ENCODE data around the gene GAS7. TPM values are rescaled to one million over a fixed set of nuclear protein-coding genes. Genes with fewer than 3 reads are reported as not detected.

Gene GAS7
- polyA plus RNA-seq, 3 donors from 2014 or later, result 8.1 to 31.2 (median 13.7) TPM

GRCh38 chr17:10119203-10120108, 79.0 kb downstream of the GAS7 start:
- H3K4me1 Mint-ChIP-seq, result peaks cover 88 to 91% of the 10 kb centered on the region in 2 donors
- peak overlapping the region; percentile 98 to 100 (median 99) for H3K27ac Mint-ChIP-seq
- H3K4me3 Mint-ChIP-seq, result peak overlapping the region; percentile 72 to 95 (median 86)
- DNase-seq, result peak; percentile 68 to 74 (median 73)
- H3K27me3 Mint-ChIP-seq (ENCODE audit: low read depth in 3 of 3), result peaks cover 12 to 29% (median 18%) of the 10 kb centered on the region in 3 donors
- H3K36me3 Mint-ChIP-seq, result no peaks in the 10 kb centered on the region
- H3K9me3 Mint-ChIP-seq, result peaks cover 0 to 2% (median 0%) of the 10 kb centered on the region in 6 donors

GRCh38 chr17:10118788-10119130, 79.6 kb downstream of the GAS7 start:
- Mint-ChIP-seq H3K4me3 (peak overlapping the region; percentile 72 to 95 (median 86)), H3K9me3 (peaks cover 0 to 3% (median 0%) of the 10 kb centered on the region in 6 donors), H3K4me1 (peaks cover 95 to 98% of the 10 kb centered on the region in 2 donors), H3K36me3 (no peaks in the 10 kb centered on the region), H3K27ac (peak overlapping the region; percentile 98 to 100 (median 99)), H3K27me3 (ENCODE audit: low read depth in 3 of 3) (peaks cover 18 to 32% (median 21%) of the 10 kb centered on the region in 3 donors)
- no peak for DNase-seq

- no peaks in the 10 kb centered on the region for H3K36me3 Mint-ChIP-seq
- H3K4me3 Mint-ChIP-seq, result peak overlapping the region; percentile 77 to 95 (median 87)
- peaks cover 98 to 100% of the 10 kb centered on the region in 2 donors for H3K4me1 Mint-ChIP-seq
- peaks cover 18 to 33% (median 21%) of the 10 kb centered on the region in 3 donors for H3K27me3 Mint-ChIP-seq (ENCODE audit: low read depth in 3 of 3)
- DNase-seq, result peak; percentile 79 to 81 (median 80)
- H3K9me3 Mint-ChIP-seq, result peaks cover 0 to 3% (median 0%) of the 10 kb centered on the region in 6 donors
- H3K27ac Mint-ChIP-seq, result peak overlapping the region; percentile 98 to 100 (median 99)
These were observed 80.8 kb downstream of the GAS7 start for GRCh38 chr17:10117581-10118001.

- H3K36me3 Mint-ChIP-seq, result peaks cover 0 to 3% (median 0%) of the 10 kb centered on the region in 3 donors
- H3K27ac Mint-ChIP-seq, result peak overlapping the region; percentile 98 to 100 (median 99)
- peaks cover 18 to 35% (median 21%) of the 10 kb centered on the region in 3 donors for H3K27me3 Mint-ChIP-seq (ENCODE audit: low read depth in 3 of 3)
- H3K4me3 Mint-ChIP-seq, result peak overlapping the region; percentile 77 to 95 (median 87)
- DNase-seq, result peak in 2 of 3 donors; percentile 15 to 34
- peaks cover 0 to 3% (median 0%) of the 10 kb centered on the region in 6 donors for H3K9me3 Mint-ChIP-seq
- H3K4me1 Mint-ChIP-seq, result peaks cover 98 to 100% of the 10 kb centered on the region in 2 donors
These were observed 81.5 kb downstream of the GAS7 start for GRCh38 chr17:10116753-10117420.

GRCh38 chr17:10116267-10116666, 82.1 kb downstream of the GAS7 start:
- H3K27ac Mint-ChIP-seq, result peak overlapping the region; percentile 98 to 100 (median 99)
- no peak for DNase-seq
- peak overlapping the region; percentile 77 to 95 (median 87) for H3K4me3 Mint-ChIP-seq
- H3K4me1 Mint-ChIP-seq, result peaks cover 97 to 98% of the 10 kb centered on the region in 2 donors
- H3K9me3 Mint-ChIP-seq, result peaks cover 0 to 3% (median 0%) of the 10 kb centered on the region in 6 donors
- peaks cover 18 to 33% (median 21%) of the 10 kb centered on the region in 3 donors for H3K27me3 Mint-ChIP-seq (ENCODE audit: low read depth in 3 of 3)
- H3K36me3 Mint-ChIP-seq, result peaks cover 0 to 5% (median 0%) of the 10 kb centered on the region in 3 donors

GRCh38 chr17:10115536-10115932, 82.9 kb downstream of the GAS7 start:
- Mint-ChIP-seq H3K27ac (peak overlapping the region; percentile 98 to 100 (median 99)), H3K27me3 (ENCODE audit: low read depth in 3 of 3) (peaks cover 18 to 31% (median 20%) of the 10 kb centered on the region in 3 donors), H3K9me3 (peaks cover 0 to 3% (median 0%) of the 10 kb centered on the region in 6 donors), H3K4me1 (peaks cover 96 to 97% of the 10 kb centered on the region in 2 donors), H3K36me3 (peaks cover 0 to 5% (median 0%) of the 10 kb centered on the region in 3 donors), H3K4me3 (peak overlapping the region; percentile 77 to 95 (median 87))
- no peak for DNase-seq

GRCh38 chr17:10114931-10115535, 83.4 kb downstream of the GAS7 start:
- Mint-ChIP-seq H3K4me1 (peaks cover 95 to 96% of the 10 kb centered on the region in 2 donors), H3K27ac (peak overlapping the region; percentile 98 to 100 (median 99)), H3K27me3 (ENCODE audit: low read depth in 3 of 3) (peaks cover 18 to 28% (median 20%) of the 10 kb centered on the region in 3 donors), H3K36me3 (peaks cover 0 to 7% (median 3%) of the 10 kb centered on the region in 3 donors), H3K9me3 (peaks cover 0 to 3% (median 0%) of the 10 kb centered on the region in 6 donors), H3K4me3 (peak overlapping the region; percentile 77 to 95 (median 87))
- peak; percentile 94 to 95 (median 94) for DNase-seq

GRCh38 chr17:10112962-10113361, 85.4 kb downstream of the GAS7 start:
- Mint-ChIP-seq H3K27me3 (ENCODE audit: low read depth in 3 of 3) (peaks cover 12 to 21% (median 15%) of the 10 kb centered on the region in 3 donors), H3K27ac (peak overlapping the region; percentile 98 to 100 (median 99)), H3K4me3 (peak overlapping the region; percentile 77 to 95 (median 87)), H3K9me3 (peaks cover 0 to 3% (median 0%) of the 10 kb centered on the region in 6 donors), H3K36me3 (peaks cover 5 to 13% (median 11%) of the 10 kb centered on the region in 3 donors), H3K4me1 (peaks cover 87 to 92% of the 10 kb centered on the region in 2 donors)
- no peak for DNase-seq

GRCh38 chr17:10111907-10112452, 86.4 kb downstream of the GAS7 start:
- H3K36me3 Mint-ChIP-seq, result peaks cover 5 to 15% (median 13%) of the 10 kb centered on the region in 3 donors
- peak overlapping the region; percentile 68 to 95 (median 87) for H3K4me3 Mint-ChIP-seq
- peaks cover 82 to 88% of the 10 kb centered on the region in 2 donors for H3K4me1 Mint-ChIP-seq
- peaks cover 12 to 18% (median 15%) of the 10 kb centered on the region in 3 donors for H3K27me3 Mint-ChIP-seq (ENCODE audit: low read depth in 3 of 3)
- peak overlapping the region; percentile 98 to 100 (median 99) for H3K27ac Mint-ChIP-seq
- H3K9me3 Mint-ChIP-seq, result peaks cover 0 to 3% (median 0%) of the 10 kb centered on the region in 6 donors
- DNase-seq, result no peak

GRCh38 chr17:10109146-10109545, 89.3 kb downstream of the GAS7 start:
- peaks cover 0 to 2% (median 0%) of the 10 kb centered on the region in 6 donors for H3K9me3 Mint-ChIP-seq
- H3K4me1 Mint-ChIP-seq, result peaks cover 77 to 88% of the 10 kb centered on the region in 2 donors
- DNase-seq, result no peak
- H3K36me3 Mint-ChIP-seq, result peaks cover 9 to 33% (median 31%) of the 10 kb centered on the region in 3 donors
- peak overlapping the region in 4 of 6 donors; percentile 37 to 81 (median 52) for H3K27ac Mint-ChIP-seq
- H3K27me3 Mint-ChIP-seq (ENCODE audit: low read depth in 3 of 3), result peaks cover 1 to 6% (median 3%) of the 10 kb centered on the region in 3 donors
- H3K4me3 Mint-ChIP-seq, result no peak overlapping the region

- peak overlapping the region in 4 of 6 donors; percentile 8 to 80 (median 66) for H3K27ac Mint-ChIP-seq
- H3K4me1 Mint-ChIP-seq, result peaks cover 66 to 84% of the 10 kb centered on the region in 2 donors
- H3K9me3 Mint-ChIP-seq, result peaks cover 0 to 2% (median 0%) of the 10 kb centered on the region in 6 donors
- H3K36me3 Mint-ChIP-seq, result peaks cover 9 to 34% (median 33%) of the 10 kb centered on the region in 3 donors
- DNase-seq, result no peak
- H3K4me3 Mint-ChIP-seq, result no peak overlapping the region
- H3K27me3 Mint-ChIP-seq (ENCODE audit: low read depth in 3 of 3), result peaks cover 0 to 4% (median 3%) of the 10 kb centered on the region in 3 donors
These were observed 90.9 kb downstream of the GAS7 start for GRCh38 chr17:10107316-10108165.

GRCh38 chr17:10106067-10106466, 92.3 kb downstream of the GAS7 start:
- Mint-ChIP-seq H3K4me3 (no peak overlapping the region), H3K27ac (peak overlapping the region in 2 of 6 donors; percentile 7 to 62), H3K4me1 (peaks cover 56 to 86% of the 10 kb centered on the region in 2 donors), H3K27me3 (ENCODE audit: low read depth in 3 of 3) (peaks cover 0 to 3% (median 3%) of the 10 kb centered on the region in 3 donors), H3K36me3 (peaks cover 9 to 34% (median 33%) of the 10 kb centered on the region in 3 donors), H3K9me3 (peaks cover 0 to 2% (median 0%) of the 10 kb centered on the region in 6 donors)
- no peak for DNase-seq

Data from immature natural killer cell (primary cell).